Spinal cord (tissue), 10 donors: ENCODE results near the gene RGS7. TPM values are rescaled to one million over a fixed set of nuclear protein-coding genes. Genes with fewer than 3 reads are reported as not detected.

Experiments used
- DNase-seq, 6 donors: peaks; one replicate each; pipeline versions ENCODE4 v3.0.0 to v3.0.0-alpha.2; 2013 to 2015; ENCODE audit warnings: low spot score in 6 of 6, low read depth in 4 of 6
- H3K27ac ChIP-seq: one replicate; pipeline ENCODE4 v1.5.1; 2013; ENCODE audit warnings: low read depth, low read length, control low read depth
- H3K27me3 ChIP-seq: one replicate; pipeline ENCODE4 v1.6.1; 2013; ENCODE audit warnings: low read length; ENCODE audit not compliant: control insufficient read depth, insufficient read depth
- H3K36me3 ChIP-seq: one replicate; pipeline ENCODE4 v1.6.1; 2013; ENCODE audit warnings: low read length; ENCODE audit not compliant: control insufficient read depth, insufficient read depth
- H3K4me1 ChIP-seq: one replicate; pipeline ENCODE4 v1.6.1; 2013; ENCODE audit warnings: low read length; ENCODE audit not compliant: control insufficient read depth, insufficient read depth
- H3K4me3 ChIP-seq: one replicate; pipeline ENCODE4 v1.5.1; 2013; ENCODE audit warnings: low read depth, low read length, control low read depth
- H3K9me3 ChIP-seq: one replicate; pipeline ENCODE4 v1.6.1; 2013; ENCODE audit warnings: low read length; ENCODE audit not compliant: control insufficient read depth, insufficient read depth
- WGBS: methylation state at CpG from one replicate; pipeline ENCODE4 v1.1.5; 2013; ENCODE audit warnings: missing lambda C conversion rate; ENCODE audit not compliant: insufficient coverage; 5-methylcytosine and 5-hydroxymethylcytosine counted together
- polyA plus RNA-seq, 2 donors: library from polyadenylated mRNA; unstranded; fragments of 120-200 nt; gene quantifications; one replicate each; pipeline ENCODE4 v1.2.1, GENCODE V29; 2013; ENCODE audit not compliant: insufficient read length in 2 of 2
- total RNA-seq, 2 donors: library from RNA; depleted of rRNA in 1 of 2; stranded (reverse); fragments of 120-200 nt in 1 of 2; fragments of >200 nt in 1 of 2; gene quantifications; one replicate each; pipeline versions ENCODE4 v1.2.3 to v1.2.4, GENCODE V29; 2013 to 2014
- donor health status: healthy.

RGS7 gene
- total and polyA plus RNA-seq, 4 donors = 9.5 to 44.1 (median 31.3) TPM

- no peaks in the 10 kb centered on the region for H3K4me1 ChIP-seq
- H3K9me3 ChIP-seq = no peaks in the 10 kb centered on the region
- H3K27ac ChIP-seq = no peak overlapping the region
- no peaks in the 10 kb centered on the region for H3K27me3 ChIP-seq
- no peaks in the 10 kb centered on the region for H3K36me3 ChIP-seq
- no peak overlapping the region for H3K4me3 ChIP-seq
- WGBS = no CpG with 5 or more reads among the region's 6 CpGs
- DNase-seq = no peak
Observed at GRCh38 chr1:240854367-240854766, 502.6 kb downstream of the RGS7 start.

- Histone ChIP-seq H3K27me3 (no peaks in the 10 kb centered on the region), H3K27ac (no peak overlapping the region), H3K4me1 (no peaks in the 10 kb centered on the region), H3K9me3 (no peaks in the 10 kb centered on the region), H3K36me3 (no peaks in the 10 kb centered on the region), H3K4me3 (no peak overlapping the region)
- no CpG with 5 or more reads among the region's 2 CpGs for WGBS
- DNase-seq = peak in 1 of 6 donors; percentile 33
Observed at GRCh38 chr1:240847325-240847724, 509.7 kb downstream of the RGS7 start.

- no peak overlapping the region for H3K4me3 ChIP-seq
- H3K27me3 ChIP-seq = no peaks in the 10 kb centered on the region
- no peaks in the 10 kb centered on the region for H3K36me3 ChIP-seq
- no peaks in the 10 kb centered on the region for H3K4me1 ChIP-seq
- H3K9me3 ChIP-seq = no peaks in the 10 kb centered on the region
- peak in 1 of 6 donors; percentile 29 for DNase-seq
- H3K27ac ChIP-seq = no peak overlapping the region
- WGBS = no CpG with 5 or more reads among the region's 1 CpG
Observed at GRCh38 chr1:240844486-240844885, 512.5 kb downstream of the RGS7 start.

GRCh38 chr1:240843798-240844197, 513.2 kb downstream of the RGS7 start:
- Histone ChIP-seq H3K27ac (no peak overlapping the region), H3K4me1 (no peaks in the 10 kb centered on the region), H3K36me3 (no peaks in the 10 kb centered on the region), H3K4me3 (no peak overlapping the region), H3K9me3 (no peaks in the 10 kb centered on the region), H3K27me3 (no peaks in the 10 kb centered on the region)
- DNase-seq = peak in 2 of 6 donors; percentile 25 to 64
- 0% methylated on average over 1 of the region's 3 CpGs for WGBS

- no peak for DNase-seq
- 89% methylated on average over 1 of the region's 1 CpG for WGBS
- Histone ChIP-seq H3K4me3 (no peak overlapping the region), H3K4me1 (no peaks in the 10 kb centered on the region), H3K9me3 (no peaks in the 10 kb centered on the region), H3K27ac (no peak overlapping the region), H3K36me3 (no peaks in the 10 kb centered on the region), H3K27me3 (no peaks in the 10 kb centered on the region)
Observed at GRCh38 chr1:240836271-240836670, 520.7 kb downstream of the RGS7 start.

GRCh38 chr1:240835291-240835690, 521.7 kb downstream of the RGS7 start:
- Histone ChIP-seq H3K9me3 (no peaks in the 10 kb centered on the region), H3K36me3 (no peaks in the 10 kb centered on the region), H3K4me3 (no peak overlapping the region), H3K4me1 (no peaks in the 10 kb centered on the region), H3K27me3 (no peaks in the 10 kb centered on the region), H3K27ac (no peak overlapping the region)
- DNase-seq = peak in 1 of 6 donors; percentile 67
- WGBS = 87% methylated on average over 4 of the region's 9 CpGs

GRCh38 chr1:240833075-240833474, 523.9 kb downstream of the RGS7 start:
- WGBS = 97% methylated on average over 3 of the region's 6 CpGs
- Histone ChIP-seq H3K4me3 (no peak overlapping the region), H3K27me3 (no peaks in the 10 kb centered on the region), H3K27ac (no peak overlapping the region), H3K36me3 (no peaks in the 10 kb centered on the region), H3K4me1 (no peaks in the 10 kb centered on the region), H3K9me3 (no peaks in the 10 kb centered on the region)
- no peak for DNase-seq

- DNase-seq = peak in 1 of 6 donors; percentile 68
- H3K9me3 ChIP-seq = no peaks in the 10 kb centered on the region
- no CpG with 5 or more reads among the region's 3 CpGs for WGBS
- no peak overlapping the region for H3K4me3 ChIP-seq
- H3K27ac ChIP-seq = no peak overlapping the region
- H3K36me3 ChIP-seq = no peaks in the 10 kb centered on the region
- H3K27me3 ChIP-seq = no peaks in the 10 kb centered on the region
- H3K4me1 ChIP-seq = no peaks in the 10 kb centered on the region
Observed at GRCh38 chr1:240831922-240832321, 525.1 kb downstream of the RGS7 start.

- Histone ChIP-seq H3K27me3 (no peaks in the 10 kb centered on the region), H3K36me3 (no peaks in the 10 kb centered on the region), H3K4me3 (no peak overlapping the region), H3K27ac (no peak overlapping the region), H3K4me1 (no peaks in the 10 kb centered on the region), H3K9me3 (no peaks in the 10 kb centered on the region)
- no peak for DNase-seq
- WGBS = no CpG with 5 or more reads among the region's 3 CpGs
Observed at GRCh38 chr1:240831191-240831631, 525.8 kb downstream of the RGS7 start.

GRCh38 chr1:240829487-240829886, 527.5 kb downstream of the RGS7 start:
- Histone ChIP-seq H3K4me1 (no peaks in the 10 kb centered on the region), H3K9me3 (no peaks in the 10 kb centered on the region), H3K27ac (no peak overlapping the region), H3K27me3 (no peaks in the 10 kb centered on the region), H3K4me3 (no peak overlapping the region), H3K36me3 (no peaks in the 10 kb centered on the region)
- DNase-seq = peak in 1 of 6 donors; percentile 54
- WGBS = 80% methylated on average over 1 of the region's 3 CpGs
